ENCODE results near the gene FADS6.

GRCh38 chr17:74838274-74838673, 55.2 kb downstream of the FADS6 start:
- no peak for TF ChIP-seq EP300 (IDR thresholded peaks at IDR 0.05)
- TF ChIP-seq, protein P1, sequence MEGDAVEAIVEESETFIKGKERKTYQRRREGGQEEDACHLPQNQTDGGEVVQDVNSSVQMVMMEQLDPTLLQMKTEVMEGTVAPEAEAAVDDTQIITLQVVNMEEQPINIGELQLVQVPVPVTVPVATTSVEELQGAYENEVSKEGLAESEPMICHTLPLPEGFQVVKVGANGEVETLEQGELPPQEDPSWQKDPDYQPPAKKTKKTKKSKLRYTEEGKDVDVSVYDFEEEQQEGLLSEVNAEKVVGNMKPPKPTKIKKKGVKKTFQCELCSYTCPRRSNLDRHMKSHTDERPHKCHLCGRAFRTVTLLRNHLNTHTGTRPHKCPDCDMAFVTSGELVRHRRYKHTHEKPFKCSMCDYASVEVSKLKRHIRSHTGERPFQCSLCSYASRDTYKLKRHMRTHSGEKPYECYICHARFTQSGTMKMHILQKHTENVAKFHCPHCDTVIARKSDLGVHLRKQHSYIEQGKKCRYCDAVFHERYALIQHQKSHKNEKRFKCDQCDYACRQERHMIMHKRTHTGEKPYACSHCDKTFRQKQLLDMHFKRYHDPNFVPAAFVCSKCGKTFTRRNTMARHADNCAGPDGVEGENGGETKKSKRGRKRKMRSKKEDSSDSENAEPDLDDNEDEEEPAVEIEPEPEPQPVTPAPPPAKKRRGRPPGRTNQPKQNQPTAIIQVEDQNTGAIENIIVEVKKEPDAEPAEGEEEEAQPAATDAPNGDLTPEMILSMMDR (IDR thresholded peaks at IDR 0.05), result no peak
- TF ChIP-seq POLR2AphosphoS5 (IDR thresholded peaks at IDR 0.05), result no peak
- no peak for TF ChIP-seq POLR2A (IDR thresholded peaks at IDR 0.05)
